ENCODE measurements around the gene WAS.
A peak's percentile ranks its signal among the peaks of the same experiment; 100 is the strongest.
"Not testable (repeated sequence)": the region's sequence is repeated elsewhere in the genome, so short reads cannot be mapped to it uniquely, and the experiment has no call there.

WAS gene

GRCh38 chrX:48688531-48689150 lies 5.0 kb downstream of the WAS start:
- DNase-seq: no peak

DNA sequence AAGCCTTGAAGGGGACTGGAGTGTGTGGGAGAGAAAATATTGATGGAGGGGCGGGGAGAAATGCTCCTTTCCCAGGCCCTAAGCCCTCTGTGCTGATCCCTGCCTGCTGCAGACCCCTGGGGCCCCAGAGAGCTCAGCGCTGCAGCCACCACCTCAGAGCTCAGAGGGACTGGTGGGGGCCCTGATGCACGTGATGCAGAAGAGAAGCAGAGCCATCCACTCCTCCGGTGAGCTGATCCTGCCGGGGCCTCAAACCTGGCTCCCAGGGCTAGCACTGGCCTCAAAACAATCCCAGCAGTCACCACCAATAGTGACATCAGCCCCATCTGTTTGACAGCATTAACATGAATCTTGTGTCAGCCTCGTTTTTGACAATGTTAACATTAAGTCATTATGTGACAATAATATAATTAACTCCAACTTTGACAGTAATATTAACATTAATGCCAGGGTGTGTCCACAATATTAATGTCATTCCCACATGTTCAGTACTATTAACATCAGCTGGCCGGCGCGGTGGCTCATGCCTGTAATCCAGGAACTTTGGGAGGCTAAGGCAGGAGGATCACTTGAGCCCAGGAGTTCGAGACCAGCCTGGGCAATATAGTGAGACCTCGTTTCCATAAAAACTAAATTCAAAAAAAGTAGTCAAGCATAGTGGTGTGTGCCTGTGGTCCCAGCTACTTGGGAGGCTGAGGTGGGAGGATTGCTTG lies 5.8 kb downstream of the WAS start:
- DNase-seq: no peak

DNA sequence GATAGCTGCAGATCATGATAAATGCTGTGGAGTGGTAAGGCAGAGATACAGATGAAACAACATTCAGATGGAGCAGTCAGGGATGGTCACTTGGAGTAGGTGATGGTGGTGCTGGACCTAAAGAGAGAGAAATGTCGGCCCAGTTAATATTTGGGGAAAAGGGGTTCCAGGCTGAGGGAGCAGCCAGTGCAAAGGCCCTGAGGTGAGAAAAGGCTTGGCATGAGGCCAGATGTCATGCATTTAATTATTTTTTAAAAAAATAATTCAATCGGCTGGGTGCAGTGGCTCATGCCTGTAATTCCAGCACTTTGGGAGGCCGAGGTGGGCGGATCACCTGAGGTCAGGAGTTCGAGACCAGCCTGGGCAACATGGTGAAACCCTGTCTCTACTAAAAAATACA lies 8.1 kb downstream of the WAS start:
- DNase-seq: not testable (repeated sequence)

GRCh38 chrX:48694776-48695533 lies 11.4 kb downstream of the WAS start:
- DNase-seq: no peak

GRCh38 chrX:48695534-48695896 lies 11.9 kb downstream of the WAS start:
- DNase-seq: no peak

GRCh38 chrX:48695925-48696300 lies 12.3 kb downstream of the WAS start:
- DNase-seq: peak; percentile 23

- peak; percentile 95 for DNase-seq
These were observed 12.8 kb downstream of the WAS start, which contains the start of gene SUV39H1 for GRCh38 chrX:48696301-48696908. Gene SUV39H1 (plus strand): TSS chrX:48696734. CDS start chrX:48696785, 51 bp downstream.

GRCh38 chrX:48696909-48697727 lies 13.5 kb downstream of the WAS start:
- DNase-seq: peak; percentile 85

DNA sequence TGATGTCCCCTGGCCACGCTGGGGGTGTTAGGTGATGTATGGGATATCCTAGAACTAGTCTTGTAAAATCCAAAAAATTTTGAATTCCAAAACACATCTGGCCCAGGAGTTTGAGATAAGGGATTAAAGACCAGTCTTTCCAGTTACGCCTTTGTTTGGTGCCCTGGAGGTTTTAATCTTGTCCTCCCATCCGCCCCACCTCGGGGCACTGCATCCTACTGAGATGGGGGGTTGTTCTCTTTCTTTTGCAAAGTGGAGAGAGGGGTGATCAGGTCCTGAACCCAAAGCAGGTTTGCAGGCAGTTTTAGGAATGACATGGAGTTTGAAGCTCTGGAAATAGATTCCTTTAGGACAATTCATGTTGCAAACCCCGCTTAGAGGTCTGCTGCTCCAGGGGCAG lies 14.7 kb downstream of the WAS start:
- DNase-seq: no peak

- DNase-seq: no peak
These were observed 16.6 kb downstream of the WAS start for GRCh38 chrX:48700246-48700645.

DNA sequence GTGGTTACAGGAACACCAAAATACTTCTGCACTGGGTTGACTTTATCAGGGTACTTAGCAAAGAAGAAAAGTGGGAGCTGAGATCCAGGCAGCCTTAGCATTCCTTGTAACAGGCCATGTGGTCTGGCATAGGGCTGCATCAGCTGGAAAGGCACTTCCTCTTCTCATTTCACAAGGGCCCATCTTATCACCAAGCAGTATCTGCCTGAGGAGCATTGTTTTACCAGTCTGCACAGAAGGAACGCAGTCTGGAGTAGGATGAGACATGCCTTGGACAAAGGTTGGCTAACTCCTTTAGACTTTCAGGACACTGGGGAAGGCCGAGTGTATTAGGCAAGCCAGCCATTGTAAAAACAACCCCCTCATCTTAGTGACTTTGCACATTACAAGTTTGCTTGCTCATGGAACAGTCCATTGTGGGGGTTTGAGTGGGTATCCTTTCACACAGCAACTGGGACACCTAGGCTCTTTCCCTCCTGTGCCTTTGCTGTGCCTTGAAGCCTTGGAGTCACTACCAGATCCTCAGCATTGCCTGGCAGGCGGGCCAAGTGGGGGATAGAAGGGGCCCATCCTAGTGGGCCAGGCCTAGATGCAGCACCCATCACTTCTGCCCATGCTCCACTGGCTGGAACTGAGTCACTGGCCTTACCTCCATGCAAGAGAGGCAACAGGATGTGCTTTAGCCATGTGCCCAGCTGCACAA lies 17.5 kb downstream of the WAS start:
- DNase-seq: peak; percentile 52

DNA sequence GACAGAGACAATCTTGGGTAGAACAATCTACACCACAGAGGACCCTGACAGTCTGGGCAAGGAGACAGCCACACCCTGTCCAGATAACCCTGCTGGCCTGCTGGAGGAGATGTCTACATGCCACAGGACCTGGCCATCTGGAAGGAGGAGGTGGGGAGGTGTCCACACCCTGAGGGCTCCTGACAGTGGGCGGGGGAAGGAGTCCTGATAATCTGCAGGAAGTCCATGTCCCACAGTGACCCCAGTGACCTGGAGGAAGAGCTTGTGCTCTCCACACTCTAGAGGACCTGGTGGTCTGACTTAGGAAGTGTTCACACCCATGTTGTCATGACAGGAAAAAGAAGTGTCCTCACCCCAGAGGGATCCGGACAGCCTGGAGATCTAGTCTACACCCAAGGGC lies 18.4 kb downstream of the WAS start:
- DNase-seq: peak; percentile 72

DNA sequence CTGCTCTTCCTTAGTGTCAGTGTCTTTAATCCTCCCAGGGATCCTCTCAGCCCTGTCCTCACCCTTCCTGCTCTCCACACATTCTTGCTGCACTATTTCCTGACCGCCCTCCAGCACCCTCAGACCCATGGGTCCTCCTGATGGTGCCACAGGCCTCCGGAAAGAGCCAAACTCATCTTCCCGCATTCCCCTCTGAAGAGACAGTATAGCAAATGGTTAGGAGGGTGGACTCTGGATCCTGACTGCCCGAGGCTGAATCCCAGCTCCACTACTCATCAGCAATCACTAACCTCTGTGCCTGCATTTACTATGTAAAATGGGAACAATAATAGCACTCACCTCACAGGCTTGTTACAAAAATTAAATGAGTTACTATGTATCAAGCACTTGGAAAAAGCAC lies 19.1 kb downstream of the WAS start:
- DNase-seq: no peak

DNA sequence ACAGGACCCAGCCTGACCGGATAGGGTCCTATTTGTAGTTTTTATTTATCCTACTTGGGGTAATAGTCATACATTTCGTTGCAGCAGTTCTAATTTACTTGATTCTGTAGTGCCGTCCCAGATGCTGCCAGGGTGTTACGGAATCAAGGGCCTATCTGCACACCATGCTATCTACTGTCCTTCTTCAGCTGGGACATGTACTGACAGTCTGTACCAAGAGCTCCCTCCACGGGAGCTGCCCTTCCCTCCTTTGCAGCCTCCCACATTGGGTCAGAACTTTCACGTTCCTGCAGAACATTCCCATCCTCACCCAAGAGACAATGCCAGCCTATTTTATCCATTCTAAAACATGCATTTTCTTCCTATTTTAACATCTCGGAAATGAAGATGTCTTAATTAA lies 19.6 kb downstream of the WAS start:
- DNase-seq: no peak

GRCh38 chrX:48703642-48704481 lies 20.3 kb downstream of the WAS start:
- DNase-seq: no peak

- DNase-seq: no peak
These were observed 22.3 kb downstream of the WAS start for GRCh38 chrX:48705871-48706270.

- DNase-seq: no peak
These were observed 26.0 kb downstream of the WAS start for GRCh38 chrX:48709522-48710112.

DNA sequence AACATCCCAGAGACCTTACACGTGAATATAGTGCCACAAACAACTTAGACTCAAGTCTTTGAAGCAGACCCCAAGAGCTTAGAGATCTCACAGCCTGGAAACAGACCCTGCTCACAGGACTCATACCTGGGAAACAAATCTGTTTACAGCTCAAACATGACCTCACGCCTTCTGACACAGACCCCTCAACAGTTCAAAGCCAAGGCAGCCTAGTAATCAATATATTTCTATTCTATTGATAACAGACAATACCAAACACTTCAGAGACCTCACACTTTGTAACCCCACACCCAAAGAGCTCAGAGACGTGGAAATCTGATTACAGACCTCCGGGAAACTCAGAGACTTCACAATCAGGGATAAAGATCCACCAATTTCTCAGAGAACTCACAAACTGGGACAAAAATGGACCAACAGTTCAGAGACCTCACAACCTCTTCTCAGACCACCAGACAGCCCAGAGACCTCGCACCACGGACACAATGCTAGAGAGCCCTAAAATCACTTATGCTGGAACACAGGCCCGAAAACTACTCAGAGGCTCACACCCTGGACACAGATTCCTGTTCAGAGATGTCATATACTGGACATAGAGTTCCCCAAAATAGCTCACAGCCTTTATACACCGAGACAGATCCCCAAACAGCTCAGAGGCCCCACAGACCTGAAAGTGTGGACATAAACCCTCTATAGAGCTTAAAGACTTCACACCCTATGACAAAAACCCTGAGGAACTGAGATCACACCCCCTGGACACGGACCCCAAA lies 27.7 kb downstream of the WAS start:
- DNase-seq: no peak

DNA sequence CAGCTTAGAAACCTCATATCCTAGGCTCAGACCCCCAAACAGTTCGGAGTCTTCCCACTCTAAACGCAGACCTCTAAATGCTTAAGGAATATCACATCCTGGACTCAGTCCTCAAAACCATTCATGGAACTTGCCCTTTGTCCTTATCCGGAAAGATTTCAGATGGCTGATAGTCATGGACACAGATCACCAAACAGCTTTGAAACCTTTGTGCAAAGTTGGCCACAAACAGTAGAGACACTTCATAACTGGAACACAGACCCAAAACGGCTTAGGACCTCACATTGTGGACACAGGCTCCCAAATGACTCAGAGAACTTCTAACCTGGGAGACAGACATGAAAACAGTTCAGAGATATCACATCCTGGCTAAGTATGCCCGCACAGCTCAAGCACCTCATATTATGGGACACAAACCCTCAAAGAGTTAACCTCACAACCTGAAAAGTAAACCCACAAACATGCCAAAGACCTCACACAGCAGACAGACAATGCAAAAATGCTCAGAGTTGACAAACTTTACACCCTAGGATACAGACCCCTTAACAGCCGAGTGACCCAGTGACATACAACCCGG lies 28.4 kb downstream of the WAS start:
- DNase-seq: no peak

- no peak for DNase-seq
These were observed 30.2 kb downstream of the WAS start for GRCh38 chrX:48713847-48714246.
